ENCODE measurements around the gene SLC8A3.

- TF ChIP-seq PREB (CRISPR knock-in tag; IDR thresholded peaks at IDR 0.05) (no peak), ZNF766 (CRISPR knock-in tag; IDR thresholded peaks at IDR 0.05; ENCODE audit: borderline replicate concordance) (no peak), KLF16 (CRISPR knock-in tag; IDR thresholded peaks at IDR 0.05) (no peak), TCF12 (IDR thresholded peaks at IDR 0.05) (no peak), TCF12 (CRISPR knock-in tag; IDR thresholded peaks at IDR 0.05) (no peak)
These were observed 155.2 kb downstream of the SLC8A3 start for GRCh38 chr14:70033561-70033960.
